ENCODE measurements around the gene VEGFA.
A peak's percentile ranks its signal among the peaks of the same experiment; 100 is the strongest.

DNA sequence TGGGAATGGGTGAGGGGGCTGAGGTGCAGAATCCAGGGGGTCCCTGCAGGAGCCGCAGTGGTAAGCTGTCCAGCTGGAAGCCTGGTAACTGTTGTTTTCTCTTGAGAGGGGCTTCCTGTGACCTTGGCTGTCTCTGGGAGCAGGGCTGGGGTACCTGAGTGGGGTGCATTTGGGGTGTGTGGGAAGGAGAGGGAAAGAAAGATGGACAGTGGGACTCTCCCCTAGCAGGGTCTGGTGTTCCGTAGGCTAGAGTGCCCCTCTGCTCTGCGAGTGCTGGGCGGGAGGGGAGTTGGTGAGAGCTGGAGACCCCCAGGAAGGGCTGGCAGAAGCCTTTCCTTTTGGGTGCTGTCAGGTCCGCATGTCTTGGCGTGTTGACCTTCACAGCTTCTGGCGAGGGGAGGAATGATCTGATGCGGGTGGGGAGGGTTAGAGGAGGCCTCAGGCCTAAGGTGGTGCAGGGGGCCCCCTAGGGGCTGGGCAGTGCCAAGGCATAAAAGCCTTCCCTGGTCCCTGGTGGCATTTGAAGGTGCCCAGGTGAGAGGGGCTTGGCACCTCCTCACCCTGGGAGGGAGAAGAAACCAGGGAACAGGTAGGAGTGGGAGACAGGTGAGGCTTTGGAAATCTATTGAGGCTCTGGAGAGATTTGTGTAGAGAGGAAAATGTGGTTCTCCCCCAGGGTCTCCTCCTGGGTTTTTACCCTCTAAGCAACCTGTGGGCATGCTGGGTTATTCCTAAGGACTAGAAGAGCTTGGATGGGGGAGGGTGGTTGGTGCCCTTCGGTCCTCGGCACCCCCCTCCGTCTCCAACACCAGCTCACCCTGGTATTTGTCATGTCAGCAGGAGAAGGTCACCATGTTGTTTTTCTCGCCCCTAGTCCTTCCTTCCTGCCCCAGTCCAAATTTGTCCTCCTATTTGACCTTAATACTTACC is 3.3 kb downstream of the VEGFA start:
- TF ChIP-seq, protein P1, sequence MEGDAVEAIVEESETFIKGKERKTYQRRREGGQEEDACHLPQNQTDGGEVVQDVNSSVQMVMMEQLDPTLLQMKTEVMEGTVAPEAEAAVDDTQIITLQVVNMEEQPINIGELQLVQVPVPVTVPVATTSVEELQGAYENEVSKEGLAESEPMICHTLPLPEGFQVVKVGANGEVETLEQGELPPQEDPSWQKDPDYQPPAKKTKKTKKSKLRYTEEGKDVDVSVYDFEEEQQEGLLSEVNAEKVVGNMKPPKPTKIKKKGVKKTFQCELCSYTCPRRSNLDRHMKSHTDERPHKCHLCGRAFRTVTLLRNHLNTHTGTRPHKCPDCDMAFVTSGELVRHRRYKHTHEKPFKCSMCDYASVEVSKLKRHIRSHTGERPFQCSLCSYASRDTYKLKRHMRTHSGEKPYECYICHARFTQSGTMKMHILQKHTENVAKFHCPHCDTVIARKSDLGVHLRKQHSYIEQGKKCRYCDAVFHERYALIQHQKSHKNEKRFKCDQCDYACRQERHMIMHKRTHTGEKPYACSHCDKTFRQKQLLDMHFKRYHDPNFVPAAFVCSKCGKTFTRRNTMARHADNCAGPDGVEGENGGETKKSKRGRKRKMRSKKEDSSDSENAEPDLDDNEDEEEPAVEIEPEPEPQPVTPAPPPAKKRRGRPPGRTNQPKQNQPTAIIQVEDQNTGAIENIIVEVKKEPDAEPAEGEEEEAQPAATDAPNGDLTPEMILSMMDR (conservative IDR thresholded peaks at IDR 0.05; ENCODE audit: low read length), result peak; percentile 92
- TF ChIP-seq EZH2phosphoT487 (IDR thresholded peaks at IDR 0.05; ENCODE audit: borderline replicate concordance), result no peak

Data from Loucy (cell line).